WTC11 (cell line): ENCODE results near the gene STK17A. TPM values are rescaled to one million over a fixed set of nuclear protein-coding genes. Genes with fewer than 3 reads are reported as not detected.

Experiments used
- ARID4B ChIP-seq: sonication (generic); formaldehyde crosslinking; IDR thresholded peaks from 2 replicates; pipeline ENCODE4 v1.8.0; 2023; ENCODE audit warnings: missing genetic modification reagents, mild to moderate bottlenecking, borderline replicate concordance
- ATF6 ChIP-seq: sonication (generic); formaldehyde crosslinking; IDR thresholded peaks from 2 replicates; pipeline ENCODE4 v1.8.1; 2023; ENCODE audit warnings: mild to moderate bottlenecking, missing genetic modification reagents
- E2F1 ChIP-seq: sonication (generic); formaldehyde crosslinking; IDR thresholded peaks from 2 replicates; pipeline ENCODE4 v1.8.0; 2022; ENCODE audit warnings: mild to moderate bottlenecking, missing genetic modification reagents
- E2F4 ChIP-seq: sonication (generic); formaldehyde crosslinking; IDR thresholded peaks from 2 replicates; pipeline ENCODE4 v1.8.1; 2022; ENCODE audit warnings: low read depth, mild to moderate bottlenecking, moderate library complexity, missing genetic modification reagents, borderline replicate concordance
- E2F5 ChIP-seq: sonication (generic); formaldehyde crosslinking; IDR thresholded peaks from 2 replicates; pipeline ENCODE4 v1.8.1; 2022; ENCODE audit warnings: mild to moderate bottlenecking, moderate library complexity, missing genetic modification reagents
- ERG ChIP-seq: fragments of 250-450 bp; sonication (Bioruptor Pico); IDR thresholded peaks from 2 replicates; pipeline ENCODE4 v1.8.0; 2021; ENCODE audit warnings: mild to moderate bottlenecking
- FOXJ3 ChIP-seq: sonication (generic); formaldehyde crosslinking; IDR thresholded peaks from 2 replicates; pipeline ENCODE4 v1.9.0; 2021; ENCODE audit warnings: missing genetic modification reagents, mild to moderate bottlenecking, borderline replicate concordance
- FOXP1 ChIP-seq: sonication (generic); formaldehyde crosslinking; IDR thresholded peaks from 2 replicates; pipeline ENCODE4 v1.8.0; 2022; ENCODE audit warnings: missing genetic modification reagents, mild to moderate bottlenecking, moderate library complexity, borderline replicate concordance
- MXD4 ChIP-seq: fragments of 250-450 bp; sonication (Bioruptor Pico); IDR thresholded peaks from 2 replicates; pipeline ENCODE4 v1.8.0; 2021; ENCODE audit warnings: mild to moderate bottlenecking, moderate library complexity, borderline replicate concordance
- NFE2L1 ChIP-seq: sonication (generic); formaldehyde crosslinking; IDR thresholded peaks from 2 replicates; pipeline ENCODE4 v1.8.1; 2023; ENCODE audit warnings: missing genetic modification reagents
- NFYB ChIP-seq: sonication (generic); formaldehyde crosslinking; conservative IDR thresholded peaks from 2 replicates; pipeline ENCODE4 v1.8.0; 2022; ENCODE audit warnings: low read depth, missing genetic modification reagents
- NR2C2 ChIP-seq: sonication (generic); formaldehyde crosslinking; IDR thresholded peaks from 2 replicates; pipeline ENCODE4 v1.8.0; 2022; ENCODE audit warnings: mild to moderate bottlenecking, missing genetic modification reagents
- OVOL2 ChIP-seq: fragments of 250-450 bp; sonication (Bioruptor Pico); IDR thresholded peaks from 2 replicates; pipeline ENCODE4 v1.9.0; 2021; ENCODE audit warnings: mild to moderate bottlenecking, borderline replicate concordance
- PREB ChIP-seq: sonication (generic); formaldehyde crosslinking; IDR thresholded peaks from 2 replicates; pipeline ENCODE4 v1.8.1; 2022; ENCODE audit warnings: mild to moderate bottlenecking, missing genetic modification reagents, moderate library complexity, borderline replicate concordance
- RORB ChIP-seq: fragments of 250-450 bp; sonication (Bioruptor Pico); IDR thresholded peaks from 2 replicates; pipeline ENCODE4 v1.9.0; 2021; ENCODE audit warnings: mild to moderate bottlenecking
- SP1 ChIP-seq: sonication (generic); formaldehyde crosslinking; conservative IDR thresholded peaks from 2 replicates; pipeline ENCODE4 v1.8.1; 2022; ENCODE audit warnings: missing genetic modification reagents
- TEAD1 ChIP-seq: sonication (generic); formaldehyde crosslinking; IDR thresholded peaks from 2 replicates; pipeline ENCODE4 v1.8.0; 2022; ENCODE audit warnings: mild to moderate bottlenecking, missing genetic modification reagents
- TEAD4 ChIP-seq: sonication (generic); formaldehyde crosslinking; IDR thresholded peaks from 2 replicates; pipeline ENCODE4 v1.8.0; 2022; ENCODE audit warnings: mild to moderate bottlenecking, missing genetic modification reagents
- TP53 ChIP-seq: sonication (generic); formaldehyde crosslinking; IDR thresholded peaks from 2 replicates; pipeline ENCODE4 v1.8.1; 2023; ENCODE audit warnings: mild to moderate bottlenecking, missing genetic modification reagents
- ZNF416 ChIP-seq: fragments of 250-450 bp; sonication (Bioruptor Pico); IDR thresholded peaks from 2 replicates; pipeline ENCODE4 v1.9.0; 2021; ENCODE audit warnings: mild to moderate bottlenecking, inconsistent platforms
- total RNA-seq: library from RNA; stranded (reverse); gene quantifications from 3 replicates; pipeline ENCODE4 v1.2.3, GENCODE V29; 2021
- TF ChIP-seq, protein P1 (sequence below): sonication (generic); formaldehyde crosslinking; IDR thresholded peaks from 2 replicates; pipeline ENCODE4 v1.8.1; 2023; ENCODE audit warnings: mild to moderate bottlenecking, missing genetic modification reagents, borderline replicate concordance

STK17A gene
- total RNA-seq, 1 experiment from 2014 or later: 17.6 TPM

DNA sequence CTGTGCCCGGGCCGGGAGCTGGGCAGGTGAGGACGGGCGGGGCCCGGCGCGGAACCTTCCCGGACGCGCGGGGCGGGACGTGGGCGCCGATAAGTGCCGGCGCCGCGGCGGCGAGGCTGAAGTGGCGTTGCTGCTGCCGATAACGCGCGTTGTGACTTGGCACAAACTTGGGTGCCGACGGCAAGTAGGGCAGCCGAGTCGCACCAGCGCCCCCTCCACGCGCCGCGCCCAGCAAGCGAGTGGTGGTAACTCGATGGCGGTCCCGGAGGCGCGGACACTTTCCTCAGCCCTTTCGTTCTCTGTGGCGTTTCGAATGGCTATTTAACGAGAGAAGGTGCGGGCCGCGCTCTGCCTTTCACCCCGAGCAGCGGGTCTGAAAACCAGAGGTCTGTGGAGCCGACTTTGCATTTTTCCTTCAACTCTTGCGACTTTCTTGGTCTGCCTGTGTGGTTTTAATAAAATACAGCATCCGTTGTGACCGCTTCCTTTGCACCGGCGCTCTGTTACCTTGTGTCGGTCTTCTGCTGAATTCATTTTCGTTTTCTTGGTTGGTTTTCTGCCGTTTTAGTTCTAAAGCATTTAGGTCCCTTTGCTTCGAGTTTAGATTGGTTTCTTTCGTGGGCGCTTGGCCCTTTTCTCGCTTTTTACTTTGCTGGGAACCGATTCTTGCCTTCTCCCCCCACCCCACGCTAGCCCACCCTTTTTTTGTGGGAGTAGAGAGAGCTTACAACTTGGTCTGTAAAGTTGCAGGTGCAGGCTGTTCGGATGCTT is 701 bp downstream of the STK17A start (continued):
- no peak for TF ChIP-seq RORB (CRISPR knock-in tag)
- no peak for TF ChIP-seq ERG (CRISPR knock-in tag)
- no peak for TF ChIP-seq SP1 (CRISPR knock-in tag)
- no peak for TF ChIP-seq NFE2L1 (CRISPR knock-in tag)
- 0 out of 2 replicates have a peak, but pooled peaks have one; percentile 54 for TF ChIP-seq E2F4 (CRISPR knock-in tag)
- TF ChIP-seq E2F5 (CRISPR knock-in tag): peak; percentile 4; the same call in 1 of the 2 replicates
- no peak; the same call in 1 of the 2 replicates for TF ChIP-seq TEAD1 (CRISPR knock-in tag)
- no peak for TF ChIP-seq NFYB (CRISPR knock-in tag)
- no peak for TF ChIP-seq E2F1
- peak; percentile 56; the same call in 1 of the 2 replicates for TF ChIP-seq ARID4B
- no peak for TF ChIP-seq PREB
- no peak for TF ChIP-seq FOXJ3
- TF ChIP-seq ATF6 (CRISPR knock-in tag): no peak
- TF ChIP-seq TEAD4 (CRISPR knock-in tag): no peak
- peak; percentile 70; the same call in 1 of the 2 replicates for TF ChIP-seq FOXP1 (CRISPR knock-in tag)
- no peak for TF ChIP-seq ZNF416 (CRISPR knock-in tag)
- no peak for TF ChIP-seq NR2C2 (CRISPR knock-in tag)
- TF ChIP-seq OVOL2: no peak
- no peak for TF ChIP-seq MXD4 (CRISPR knock-in tag)
- no peak for TF ChIP-seq TP53 (CRISPR knock-in tag)
- TF ChIP-seq, protein P1, sequence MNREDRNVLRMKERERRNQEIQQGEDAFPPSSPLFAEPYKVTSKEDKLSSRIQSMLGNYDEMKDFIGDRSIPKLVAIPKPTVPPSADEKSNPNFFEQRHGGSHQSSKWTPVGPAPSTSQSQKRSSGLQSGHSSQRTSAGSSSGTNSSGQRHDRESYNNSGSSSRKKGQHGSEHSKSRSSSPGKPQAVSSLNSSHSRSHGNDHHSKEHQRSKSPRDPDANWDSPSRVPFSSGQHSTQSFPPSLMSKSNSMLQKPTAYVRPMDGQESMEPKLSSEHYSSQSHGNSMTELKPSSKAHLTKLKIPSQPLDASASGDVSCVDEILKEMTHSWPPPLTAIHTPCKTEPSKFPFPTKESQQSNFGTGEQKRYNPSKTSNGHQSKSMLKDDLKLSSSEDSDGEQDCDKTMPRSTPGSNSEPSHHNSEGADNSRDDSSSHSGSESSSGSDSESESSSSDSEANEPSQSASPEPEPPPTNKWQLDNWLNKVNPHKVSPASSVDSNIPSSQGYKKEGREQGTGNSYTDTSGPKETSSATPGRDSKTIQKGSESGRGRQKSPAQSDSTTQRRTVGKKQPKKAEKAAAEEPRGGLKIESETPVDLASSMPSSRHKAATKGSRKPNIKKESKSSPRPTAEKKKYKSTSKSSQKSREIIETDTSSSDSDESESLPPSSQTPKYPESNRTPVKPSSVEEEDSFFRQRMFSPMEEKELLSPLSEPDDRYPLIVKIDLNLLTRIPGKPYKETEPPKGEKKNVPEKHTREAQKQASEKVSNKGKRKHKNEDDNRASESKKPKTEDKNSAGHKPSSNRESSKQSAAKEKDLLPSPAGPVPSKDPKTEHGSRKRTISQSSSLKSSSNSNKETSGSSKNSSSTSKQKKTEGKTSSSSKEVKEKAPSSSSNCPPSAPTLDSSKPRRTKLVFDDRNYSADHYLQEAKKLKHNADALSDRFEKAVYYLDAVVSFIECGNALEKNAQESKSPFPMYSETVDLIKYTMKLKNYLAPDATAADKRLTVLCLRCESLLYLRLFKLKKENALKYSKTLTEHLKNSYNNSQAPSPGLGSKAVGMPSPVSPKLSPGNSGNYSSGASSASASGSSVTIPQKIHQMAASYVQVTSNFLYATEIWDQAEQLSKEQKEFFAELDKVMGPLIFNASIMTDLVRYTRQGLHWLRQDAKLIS (CRISPR knock-in tag): no peak
